GM21528 (cell line): ENCODE results near the gene CCER1.

Experiments used
- ATAC-seq: cut with Tn5 transposase; IDR thresholded peaks from one replicate; pipeline ENCODE4 v1.9.1; 2021; ENCODE audit warnings: mild to moderate bottlenecking, moderate library complexity; ENCODE audit not compliant: unreplicated experiment, low FRiP score

CCER1 gene

DNA sequence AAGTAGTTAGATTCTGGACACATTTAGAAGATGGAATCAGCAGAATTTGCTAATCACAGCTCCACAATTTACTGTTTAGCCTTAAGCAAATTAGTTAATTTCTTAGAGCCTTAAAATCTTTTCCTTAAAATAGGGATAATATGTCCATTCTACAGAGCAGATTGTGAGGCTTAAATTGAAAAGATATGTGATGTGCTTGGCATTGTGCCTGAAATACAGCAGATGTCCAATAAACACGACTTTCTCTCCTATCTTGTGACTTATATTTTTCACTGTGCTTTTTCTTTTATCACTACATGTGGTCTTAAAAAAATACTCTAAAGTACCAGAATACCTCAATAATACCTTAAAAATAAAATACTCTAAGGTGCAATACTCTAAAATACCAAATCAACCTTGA, 30.6 kb downstream of the CCER1 start:
- ATAC-seq: no peak

DNA sequence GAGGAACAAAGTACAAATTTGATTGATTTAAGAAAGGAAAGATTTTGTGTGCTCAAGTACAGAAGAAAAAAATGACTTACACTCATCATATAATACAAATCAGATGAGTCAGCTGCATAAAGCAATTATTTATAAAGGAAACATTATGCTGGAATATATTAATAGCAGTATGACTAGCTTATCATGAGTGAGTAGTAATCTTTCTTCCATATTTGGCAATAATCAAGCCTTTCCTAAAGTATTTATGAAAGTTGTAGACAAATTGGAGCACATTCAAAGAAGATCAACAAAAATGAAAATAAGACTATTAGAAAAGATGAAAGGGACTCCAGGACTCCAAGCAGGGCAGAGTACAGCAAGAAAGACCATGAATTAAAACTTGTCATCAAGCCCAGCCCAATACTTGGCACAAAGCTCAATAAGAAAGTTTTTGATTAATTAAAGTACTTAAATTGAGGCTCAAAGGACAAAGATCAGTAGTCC, 32.8 kb downstream of the CCER1 start:
- ATAC-seq: no peak

DNA sequence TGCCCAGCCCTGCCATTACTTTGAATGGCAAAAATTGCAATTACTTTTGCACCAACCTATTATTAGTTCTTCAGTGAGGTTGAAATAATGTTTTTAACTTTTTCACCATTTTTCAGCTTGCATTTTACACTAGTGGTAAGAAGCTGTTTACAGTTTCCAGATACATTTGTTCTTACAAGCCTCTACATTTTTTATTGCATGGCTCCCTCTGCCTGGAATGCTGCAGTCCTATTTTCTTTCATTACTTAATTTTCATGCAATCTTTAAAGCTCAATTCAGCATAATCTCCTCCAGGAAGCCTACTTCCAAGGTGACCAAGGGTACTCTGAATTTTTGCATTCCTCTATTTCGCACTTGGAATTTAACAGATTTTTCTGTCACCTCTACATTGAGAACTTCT, 33.4 kb downstream of the CCER1 start:
- no peak for ATAC-seq

GRCh38 chr12:90920222-90920621, 34.8 kb downstream of the CCER1 start:
- ATAC-seq: no peak

DNA sequence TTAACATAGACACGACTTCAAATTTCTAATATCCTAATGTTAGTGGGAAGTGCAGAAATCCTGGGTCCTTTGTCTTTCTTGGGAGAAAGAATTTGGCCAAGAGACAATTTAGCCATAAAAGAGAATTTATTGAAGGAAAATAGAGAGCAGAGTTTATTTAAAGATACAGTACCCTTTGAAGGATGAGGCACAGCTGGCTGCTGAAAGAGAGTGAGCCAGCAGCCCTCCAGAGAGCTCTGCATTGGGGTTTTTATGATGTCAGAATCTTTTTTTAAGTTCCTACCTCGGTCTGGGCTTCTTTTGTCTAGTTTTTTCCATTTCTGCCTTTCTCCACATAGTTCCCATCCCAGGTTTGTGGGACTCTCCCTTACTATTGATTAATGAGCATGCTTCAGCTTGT, 37.5 kb downstream of the CCER1 start:
- no peak for ATAC-seq

GRCh38 chr12:90916516-90916915, 38.5 kb downstream of the CCER1 start:
- no peak for ATAC-seq

GRCh38 chr12:90915353-90915752, 39.6 kb downstream of the CCER1 start:
- ATAC-seq: no peak

DNA sequence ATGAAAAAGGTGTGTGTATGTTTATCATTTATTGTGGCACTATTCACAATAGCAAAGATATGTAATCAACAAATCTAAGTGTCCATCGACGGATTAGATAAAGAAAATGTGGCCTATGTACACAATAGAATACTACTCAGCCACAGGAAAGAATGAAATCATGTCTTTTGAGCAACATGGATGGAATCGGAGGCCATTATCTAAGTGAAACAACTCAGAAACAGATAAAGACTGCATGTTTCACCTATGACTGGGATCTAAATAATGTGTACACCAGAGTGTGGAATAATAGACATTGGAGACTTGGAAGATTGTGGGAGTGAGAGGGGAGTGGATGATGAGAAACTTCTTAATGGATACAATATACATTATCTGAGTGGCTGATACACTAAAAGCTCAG, 44.0 kb downstream of the CCER1 start:
- no peak for ATAC-seq

DNA sequence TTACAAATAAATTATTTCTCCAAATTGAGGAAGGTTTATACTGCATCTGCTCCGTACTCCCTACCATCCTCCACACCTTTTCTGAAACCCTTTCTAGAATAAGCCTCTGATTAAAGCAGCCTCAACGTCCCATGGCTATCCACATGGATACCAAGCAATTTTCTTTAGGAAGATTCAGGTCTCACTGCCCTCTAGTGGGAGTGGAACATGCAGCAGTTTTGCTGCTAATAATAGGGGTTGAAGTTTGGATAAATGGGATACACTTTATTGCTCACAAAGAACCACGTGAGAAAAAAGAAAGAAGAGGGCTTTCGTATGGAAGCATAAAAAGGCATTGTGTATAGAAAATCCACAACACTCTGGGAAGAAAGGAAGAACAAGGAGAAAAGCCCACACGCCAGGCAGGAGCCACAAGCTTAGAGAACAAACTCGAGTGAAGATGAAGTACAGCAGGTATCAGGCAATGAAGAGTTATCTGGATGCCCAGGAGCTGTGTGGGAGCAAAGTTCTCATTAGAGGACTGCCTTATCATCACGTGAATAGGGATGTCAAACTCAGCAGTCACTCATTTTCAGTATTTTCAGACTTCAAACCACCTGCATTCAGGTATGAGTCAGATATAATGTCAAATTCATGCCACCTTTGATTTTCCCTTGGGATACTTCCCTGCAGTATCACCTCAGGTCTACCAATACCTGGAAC, 45.8 kb downstream of the CCER1 start:
- no peak for ATAC-seq

- ATAC-seq: no peak
These were observed 46.5 kb downstream of the CCER1 start for GRCh38 chr12:90908465-90908864.

GRCh38 chr12:90905691-90906370, 49.1 kb downstream of the CCER1 start:
- ATAC-seq: no peak

DNA sequence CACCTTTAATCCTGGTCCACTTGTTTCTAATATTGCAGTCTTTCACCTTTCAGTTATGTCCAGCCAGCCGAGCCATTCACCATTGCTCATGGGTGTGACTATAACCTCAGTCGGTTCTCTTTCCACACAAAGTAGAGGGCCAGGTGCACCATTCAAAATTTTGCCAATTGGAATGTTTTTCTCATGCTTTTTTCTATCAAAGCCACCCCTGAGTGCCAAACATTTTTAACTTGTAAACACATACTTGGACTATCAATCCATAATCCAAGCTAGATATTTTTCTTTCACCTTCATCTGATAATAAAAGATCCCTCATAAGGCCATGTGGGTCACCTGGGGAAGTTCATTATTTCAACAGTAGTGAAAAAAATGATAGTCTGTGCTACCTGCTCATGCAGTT, 52.4 kb downstream of the CCER1 start:
- no peak for ATAC-seq
